Cardiac septum (tissue), 1 donor: ENCODE data around the gene CHADL. TPM values are rescaled to one million over a fixed set of nuclear protein-coding genes. Genes with fewer than 3 reads are reported as not detected.

Experiments
- DNase-seq: peaks from one replicate; pipeline ENCODE4 v3.0.0-alpha.2; 2020; ENCODE audit warnings: low spot score
- intact Hi-C: fragments of 100-400 bp; cut with DNase I; formaldehyde crosslinking; loops from one replicate; pipeline ENCODE4 v1.14.0; 2022
- long read RNA-seq: library from polyadenylated mRNA; unstranded; transcript quantifications from one replicate; pipeline ENCODE4 v2.0.0, GENCODE V29; 2021
- total RNA-seq: library from RNA; stranded (reverse); fragmentation: NEBNext Ultra II Directional; extraction: Animal tissue kit (Norgen Biotek cat#: 25700); gene quantifications from one replicate; pipeline ENCODE4 v1.2.1, GENCODE V29; 2021
- donor health status: DM: no; HTN: no; CAD: no.

The CHADL gene, protein sequence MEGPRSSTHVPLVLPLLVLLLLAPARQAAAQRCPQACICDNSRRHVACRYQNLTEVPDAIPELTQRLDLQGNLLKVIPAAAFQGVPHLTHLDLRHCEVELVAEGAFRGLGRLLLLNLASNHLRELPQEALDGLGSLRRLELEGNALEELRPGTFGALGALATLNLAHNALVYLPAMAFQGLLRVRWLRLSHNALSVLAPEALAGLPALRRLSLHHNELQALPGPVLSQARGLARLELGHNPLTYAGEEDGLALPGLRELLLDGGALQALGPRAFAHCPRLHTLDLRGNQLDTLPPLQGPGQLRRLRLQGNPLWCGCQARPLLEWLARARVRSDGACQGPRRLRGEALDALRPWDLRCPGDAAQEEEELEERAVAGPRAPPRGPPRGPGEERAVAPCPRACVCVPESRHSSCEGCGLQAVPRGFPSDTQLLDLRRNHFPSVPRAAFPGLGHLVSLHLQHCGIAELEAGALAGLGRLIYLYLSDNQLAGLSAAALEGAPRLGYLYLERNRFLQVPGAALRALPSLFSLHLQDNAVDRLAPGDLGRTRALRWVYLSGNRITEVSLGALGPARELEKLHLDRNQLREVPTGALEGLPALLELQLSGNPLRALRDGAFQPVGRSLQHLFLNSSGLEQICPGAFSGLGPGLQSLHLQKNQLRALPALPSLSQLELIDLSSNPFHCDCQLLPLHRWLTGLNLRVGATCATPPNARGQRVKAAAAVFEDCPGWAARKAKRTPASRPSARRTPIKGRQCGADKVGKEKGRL
- total RNA-seq, result 2.9 TPM
- long read RNA-seq, partial matches to known transcripts, result 15 of 19 reads
- long read RNA-seq, other reads (novel, unspliced or antisense), result 3 of 19 reads

DNA sequence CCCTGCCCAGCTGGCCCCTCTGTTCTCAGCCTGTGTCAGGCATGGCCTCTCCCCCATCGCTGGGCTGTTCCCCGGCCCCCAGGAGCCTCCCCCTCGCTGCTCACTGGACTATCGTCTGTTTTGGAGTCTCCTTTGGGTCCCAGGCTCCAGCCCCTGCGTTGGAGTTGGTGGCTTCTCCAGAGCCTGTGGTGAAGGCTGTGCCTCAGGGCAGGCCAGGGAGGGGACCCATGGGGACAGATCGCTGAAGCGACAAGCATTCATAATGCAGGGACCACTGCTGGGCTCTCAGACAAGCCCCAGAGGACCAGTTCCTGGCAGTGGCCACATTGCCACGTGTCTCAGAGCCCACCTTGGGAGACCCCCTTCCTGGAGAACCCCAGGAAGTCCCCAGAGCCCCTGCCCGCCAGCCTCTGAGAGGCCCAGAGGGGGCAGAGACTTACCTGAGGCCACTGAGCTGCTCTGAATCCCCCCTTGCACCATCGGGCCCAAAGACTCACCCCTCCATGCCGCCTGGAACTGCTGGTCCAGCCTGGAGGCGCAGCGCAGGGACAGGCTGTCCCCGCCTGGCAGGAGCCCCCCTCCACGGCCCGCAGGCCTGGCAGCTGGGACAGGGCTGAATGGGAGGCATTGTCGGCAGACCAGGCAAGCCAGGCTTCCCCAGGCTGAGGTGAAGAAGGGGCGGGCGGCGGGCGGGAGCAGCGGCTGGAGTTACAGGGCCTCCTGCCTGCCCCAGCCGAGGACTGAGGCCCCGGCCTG lies at the start of gene CHADL:
Gene CHADL (minus strand): TSS at position 555 of the 756 bp plus-strand sequence. CDS start 50 bp downstream, at position 505.
- intact Hi-C loops, result no loop called here
- DNase-seq, result no peak

DNA sequence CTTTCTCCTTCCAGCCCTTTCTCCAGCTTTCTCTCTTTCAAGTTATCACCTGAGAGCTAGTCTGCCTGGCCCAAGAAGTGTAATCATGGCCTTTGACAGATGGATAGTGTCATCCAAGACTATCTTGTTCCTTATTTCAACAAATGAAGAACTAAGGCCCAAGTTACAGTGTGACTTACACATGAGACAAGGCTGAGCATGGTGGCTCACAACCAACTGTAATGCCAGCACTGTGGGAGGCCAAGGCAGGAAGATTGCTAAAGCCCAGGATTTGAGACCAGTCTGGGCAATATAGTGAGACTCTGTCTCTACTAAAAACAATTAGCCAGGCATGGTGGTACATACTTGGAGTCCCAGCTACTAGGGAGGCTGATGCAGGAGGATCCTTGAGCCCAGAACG lies 48.9 kb upstream of the CHADL start:
- intact Hi-C loops, result loop anchor here (5.0 kb wide), 2 partner anchors 82 to 93 kb away; partner anchors contain the start of genes L3MBTL2 and TEF
- no peak for DNase-seq

DNA sequence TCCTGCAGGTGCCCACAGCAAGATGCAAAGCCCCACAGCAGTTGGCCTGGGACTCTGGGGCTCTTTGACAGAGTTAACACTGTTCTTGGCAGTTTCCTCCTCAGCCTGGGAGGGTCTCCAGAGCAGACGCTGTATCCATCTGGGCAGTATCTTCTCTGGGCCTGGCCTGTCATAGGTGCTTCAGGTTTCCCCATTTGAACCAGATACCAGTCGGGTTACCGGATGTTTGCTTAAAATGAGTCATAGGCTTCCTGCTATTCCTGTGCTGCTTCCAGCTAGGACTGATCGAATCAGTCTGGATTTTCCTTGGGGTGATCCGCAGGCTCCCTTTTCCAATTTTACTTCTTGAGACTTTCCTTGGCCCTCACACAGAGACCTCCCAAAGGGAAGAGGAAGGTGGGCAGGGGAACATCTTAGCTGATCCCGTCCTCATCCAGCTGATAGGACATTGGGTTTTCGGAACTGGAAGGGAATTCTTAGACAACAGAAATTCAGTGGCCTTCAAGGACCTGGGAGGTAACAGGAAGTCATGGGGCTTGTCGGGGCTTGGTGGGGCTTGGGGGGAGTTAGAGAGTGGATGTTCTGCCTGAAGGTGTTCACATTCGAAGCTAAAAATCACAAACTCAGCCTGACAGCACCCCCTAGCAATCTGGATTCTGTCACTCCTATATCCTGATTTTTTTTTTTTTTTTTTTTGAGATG lies 47.7 kb upstream of the CHADL start:
- intact Hi-C loops, result loop anchor here (5.0 kb wide), 2 partner anchors 81 to 94 kb away; partner anchors contain the start of genes L3MBTL2 and TEF

DNA sequence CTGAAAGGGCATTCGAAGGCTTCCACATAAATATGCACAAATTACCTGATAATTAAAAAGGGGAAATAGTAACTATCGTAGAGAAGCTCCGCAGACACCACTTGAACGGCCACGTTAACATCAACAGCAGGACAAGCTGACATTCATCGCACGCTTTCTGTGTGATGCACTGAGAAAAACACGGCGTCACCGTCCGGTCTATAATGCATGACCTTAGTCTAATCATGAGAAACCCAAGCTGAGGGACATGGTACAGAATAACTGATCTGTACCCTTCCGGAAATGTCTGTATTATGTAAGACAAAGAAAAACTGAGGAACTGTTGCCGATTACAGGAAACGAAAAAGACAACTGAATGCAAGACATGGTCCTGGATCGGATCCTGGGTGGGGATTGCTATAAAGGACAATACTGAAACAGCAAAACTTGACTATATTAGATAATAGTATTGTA lies 45.9 kb upstream of the CHADL start:
- DNase-seq, result no peak
- intact Hi-C loops, result loop anchor here (2.0 to 5.0 kb wide), 4 partner anchors 14 to 196 kb away; partner anchors contain the start of genes L3MBTL2, TEF and ZC3H7B

More for the DNA sequence above, 47.7 kb upstream of the CHADL start:
- no peak for DNase-seq

DNA sequence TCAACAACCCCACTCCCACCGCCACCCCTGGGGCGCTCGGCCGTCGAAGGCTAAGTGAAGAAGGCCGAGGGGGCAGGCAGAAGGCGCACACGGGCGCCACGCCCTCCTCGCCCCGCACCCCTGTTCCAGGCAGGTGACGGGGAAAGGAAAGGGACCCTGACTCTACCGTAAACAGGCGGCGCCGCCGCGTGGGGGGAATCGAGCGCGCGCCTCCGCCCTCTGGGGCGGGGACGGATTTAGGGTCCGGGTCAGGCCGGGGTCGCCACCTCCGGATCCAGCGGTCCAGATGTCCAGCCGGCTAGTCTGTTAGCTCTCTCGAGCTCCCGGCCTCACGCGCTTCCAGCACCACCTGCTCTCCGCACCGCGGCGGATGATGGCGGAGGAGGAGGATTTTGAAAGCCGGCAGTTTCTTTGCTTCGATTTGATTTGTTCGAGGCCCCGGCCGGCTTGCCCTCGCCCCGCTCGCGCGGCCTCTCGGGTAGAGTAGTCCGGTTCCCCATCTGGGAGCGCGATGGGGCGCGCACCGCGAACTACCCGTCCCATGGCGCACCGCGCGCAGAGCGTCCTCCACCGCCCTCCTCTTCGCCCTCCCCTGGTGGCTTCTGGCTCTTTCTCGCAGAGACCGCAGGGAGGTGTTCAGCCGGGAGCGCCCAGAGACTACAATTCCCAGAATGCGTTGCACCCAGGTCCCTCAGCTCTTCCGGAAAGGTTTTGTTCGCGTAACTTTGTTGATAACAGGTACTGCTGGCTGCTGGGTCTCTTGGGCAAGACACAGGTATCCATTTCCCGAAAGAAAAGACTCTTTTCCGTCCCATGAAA lies 45.3 kb upstream of the CHADL start, which contains the start of gene RANGAP1:
Gene RANGAP1 (minus strand): TSS at position 368 of the 819 bp plus-strand sequence. CDS start 5,143 bp downstream, outside the sequence.
- intact Hi-C loops, result loop anchor here (2.0 to 5.0 kb wide), 4 partner anchors 15 to 195 kb away; partner anchors contain the start of genes L3MBTL2, TEF and ZC3H7B
- peak; percentile 100 for DNase-seq

DNA sequence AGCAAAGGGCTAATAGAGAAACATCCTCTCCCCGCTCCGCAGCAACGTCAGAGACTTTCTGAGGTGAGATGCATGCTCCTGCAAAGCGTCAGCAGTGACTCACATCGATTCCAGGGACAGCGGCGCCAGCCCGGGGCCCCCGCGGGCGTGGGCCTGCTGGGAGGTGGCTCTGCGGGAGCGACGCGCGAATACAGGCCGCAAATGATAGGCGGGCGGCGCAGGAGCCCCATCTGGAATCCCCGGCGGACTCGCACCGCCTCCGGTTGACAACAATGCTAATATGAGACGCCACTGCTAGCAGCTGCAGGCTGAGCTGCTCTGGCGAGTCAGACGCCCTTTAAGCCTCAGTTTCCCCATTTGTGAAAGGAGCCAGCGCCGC lies 44.7 kb upstream of the CHADL start:
- DNase-seq, result peak; percentile 78
- intact Hi-C loops, result loop anchor here (5.0 kb wide), 2 partner anchors 78 to 97 kb away; partner anchors contain the start of genes L3MBTL2 and TEF

DNA sequence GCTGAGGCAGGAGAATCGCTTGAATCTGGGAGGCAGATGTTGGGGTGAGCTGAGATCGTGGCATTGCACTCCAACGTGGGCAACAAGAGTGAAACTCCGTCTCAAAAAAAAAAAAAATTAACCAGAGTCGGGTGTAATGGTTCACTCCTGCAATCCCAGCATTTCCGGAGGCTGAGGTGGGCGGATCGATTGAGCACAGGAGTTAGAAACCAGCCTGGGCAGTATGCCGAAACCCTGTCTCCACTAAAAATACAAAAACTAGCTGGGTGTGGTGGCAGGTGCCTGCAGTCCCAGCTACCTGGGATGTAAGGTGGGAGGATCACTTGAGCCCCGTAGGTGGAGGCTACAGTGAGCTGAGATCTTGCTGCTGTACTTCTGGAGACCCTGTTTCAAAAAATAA lies 43.7 kb upstream of the CHADL start:
- no peak for DNase-seq
- intact Hi-C loops, result no loop called here

DNA sequence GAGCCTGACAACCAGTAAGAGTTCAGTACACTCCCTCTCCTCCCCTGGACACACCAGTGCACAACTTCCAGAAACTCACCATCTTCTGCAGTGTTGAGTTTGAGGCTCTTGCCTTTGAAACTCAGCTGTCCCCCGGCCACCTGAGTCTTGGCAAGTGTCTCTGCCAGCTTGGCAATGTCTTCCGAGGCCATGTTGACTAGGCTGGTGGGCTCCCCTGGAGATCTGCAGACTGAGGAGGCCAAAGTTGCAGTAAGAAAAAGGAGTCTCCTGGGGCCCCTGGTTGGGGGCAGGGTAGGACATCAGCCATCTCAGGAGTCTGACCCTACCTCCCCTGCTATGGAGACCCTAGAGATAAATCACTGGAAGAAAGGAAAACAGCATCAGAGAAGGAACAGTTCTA lies 40.1 kb upstream of the CHADL start:
- no peak for DNase-seq
- intact Hi-C loops, result no loop called here

DNA sequence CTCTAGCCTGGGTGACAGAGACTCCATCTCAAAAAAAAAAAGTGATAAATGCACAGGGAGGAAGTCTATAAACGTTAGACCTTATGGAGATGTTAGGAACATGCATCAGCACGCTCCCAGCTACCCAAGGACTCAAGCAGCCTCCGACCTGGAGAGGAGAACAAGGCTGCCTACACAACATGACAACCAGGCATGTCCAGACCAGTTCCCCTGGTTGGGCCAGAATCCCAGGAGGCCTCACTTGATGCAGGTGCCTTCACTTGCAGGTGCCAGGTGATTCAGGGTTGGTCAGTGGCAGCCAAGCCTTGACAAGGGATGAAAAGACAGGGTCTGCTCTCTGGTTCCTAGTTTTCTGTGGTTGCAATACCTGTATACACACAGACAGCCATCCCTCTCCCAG lies 39.3 kb upstream of the CHADL start:
- intact Hi-C loops, result no loop called here
- DNase-seq, result no peak

DNA sequence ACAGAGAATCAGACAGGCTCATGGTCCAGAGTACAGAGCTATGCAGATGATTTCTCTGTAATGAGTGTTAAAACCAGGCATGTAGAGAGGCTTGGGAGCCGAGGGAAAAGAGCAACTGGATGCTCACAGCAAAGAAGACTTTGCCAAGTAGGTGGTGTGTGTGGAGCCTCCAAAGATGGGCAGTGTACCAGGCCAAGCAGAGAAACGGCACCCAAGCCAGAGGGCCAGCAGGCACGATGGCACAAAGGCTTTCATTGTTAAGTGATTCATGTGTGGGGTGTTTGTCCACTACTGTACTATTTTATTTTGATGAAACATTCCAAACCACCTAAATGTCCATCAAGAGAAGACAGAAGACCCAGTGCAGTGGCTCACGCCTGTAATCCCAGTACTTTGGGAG lies 34.1 kb upstream of the CHADL start:
- intact Hi-C loops, result no loop called here

DNA sequence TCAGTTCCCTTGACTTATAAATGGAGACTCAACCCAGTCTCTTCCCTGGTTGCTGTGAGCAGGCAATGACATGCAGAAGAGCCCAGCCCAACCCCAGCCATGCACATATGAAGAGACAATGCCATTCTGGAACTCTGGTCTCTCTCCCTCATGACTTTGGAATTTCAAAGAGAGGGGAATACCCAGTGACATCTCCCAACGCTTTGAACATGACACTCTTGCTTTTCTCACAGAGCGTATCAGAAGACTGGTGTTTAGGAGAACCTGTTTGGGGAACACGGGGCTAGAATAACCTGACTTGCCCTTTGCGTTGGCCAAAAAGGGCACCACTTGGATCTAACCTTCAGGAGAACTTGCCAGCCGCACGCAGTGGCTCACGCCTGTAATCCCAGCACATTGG lies 32.4 kb upstream of the CHADL start:
- intact Hi-C loops, result no loop called here
- DNase-seq, result no peak

More for the DNA sequence above, 34.1 kb upstream of the CHADL start:
- no peak for DNase-seq

DNA sequence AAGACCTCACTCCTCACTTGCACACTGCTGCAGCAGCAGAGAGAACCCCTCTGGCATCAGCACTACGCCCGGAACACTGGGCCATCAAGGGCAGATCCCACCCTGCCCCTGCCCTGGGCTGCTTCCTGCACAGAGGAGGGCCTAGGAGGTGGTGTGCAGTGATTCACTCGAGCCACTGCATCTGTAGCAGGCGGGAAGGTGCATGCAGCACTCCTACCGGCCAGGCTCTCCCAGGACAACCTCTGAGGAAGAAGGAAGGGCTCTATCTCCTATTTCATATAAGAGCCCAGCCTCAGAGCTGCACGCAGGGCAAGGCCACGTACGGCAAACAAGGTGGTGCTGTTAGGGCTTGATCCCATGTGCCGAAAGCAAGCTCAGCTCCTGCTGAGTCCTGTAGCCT lies 31.1 kb upstream of the CHADL start:
- intact Hi-C loops, result no loop called here
- DNase-seq, result no peak

DNA sequence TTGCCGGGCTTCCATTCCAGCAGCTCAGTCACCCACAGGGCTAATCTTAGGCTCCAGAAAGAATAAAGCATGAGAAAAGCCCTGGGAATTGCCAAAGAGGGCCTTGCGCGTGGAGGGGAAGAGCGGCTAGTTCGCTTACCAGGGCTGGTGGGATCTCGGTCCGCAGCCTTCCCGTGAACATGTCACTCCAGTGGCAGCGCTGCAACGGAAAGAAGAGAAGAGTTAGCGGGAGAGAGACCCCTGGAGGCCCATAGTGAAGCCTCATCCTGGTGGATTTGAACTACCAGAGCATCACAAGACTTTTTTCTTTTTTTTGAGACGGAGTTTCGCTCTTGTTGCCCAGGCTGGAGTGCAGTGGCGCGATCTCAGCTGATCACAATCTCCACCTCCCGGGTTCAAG lies 27.2 kb upstream of the CHADL start:
- DNase-seq, result no peak
- intact Hi-C loops, result no loop called here

DNA sequence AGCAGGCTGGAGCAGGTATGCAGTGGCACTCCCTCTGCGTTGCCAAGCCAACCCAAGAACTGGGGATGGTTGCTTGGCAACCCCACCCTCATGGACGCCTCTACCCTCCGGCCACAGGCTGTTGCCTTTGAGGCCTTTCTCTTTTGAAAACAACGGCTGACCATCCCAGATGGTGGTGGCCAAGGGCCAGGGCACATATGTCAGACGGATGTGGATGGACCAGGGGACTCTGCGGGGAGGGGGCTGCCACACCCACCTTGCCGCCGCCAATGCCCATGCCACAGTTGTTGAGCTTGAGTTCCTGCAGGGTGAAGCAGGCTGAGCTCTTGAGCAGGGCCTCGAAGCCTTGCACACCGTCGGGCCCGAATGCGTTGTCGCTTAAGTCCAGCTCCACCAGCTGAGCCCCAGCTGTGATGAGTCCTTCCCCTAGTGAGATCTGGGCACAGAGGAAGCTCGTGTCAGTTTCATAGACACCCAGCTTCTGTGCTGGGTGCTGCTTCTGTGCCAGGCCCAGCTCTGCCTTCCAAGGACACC lies 23.7 kb upstream of the CHADL start:
- intact Hi-C loops, result no loop called here

DNA sequence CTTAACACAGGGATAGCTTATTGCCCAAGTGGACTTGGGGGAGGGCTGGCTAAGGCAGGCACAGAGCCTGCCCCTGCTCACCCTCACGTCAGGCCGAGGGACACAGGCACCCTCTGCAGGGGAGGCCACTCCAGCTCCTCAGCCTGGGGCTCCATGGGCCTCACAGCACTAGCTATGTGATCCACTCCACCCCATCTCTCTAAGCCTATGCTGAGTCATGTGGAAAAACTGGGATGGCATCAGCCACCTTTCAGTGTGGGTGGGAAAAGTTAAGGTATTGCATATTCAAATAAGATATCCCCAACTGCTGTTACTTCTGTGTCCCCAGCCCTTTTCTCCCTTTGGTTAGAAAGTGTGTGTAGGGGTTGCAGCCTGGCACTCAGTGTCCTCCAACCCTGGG lies 23.0 kb upstream of the CHADL start:
- intact Hi-C loops, result no loop called here
- DNase-seq, result no peak

More for the DNA sequence above, 23.7 kb upstream of the CHADL start:
- DNase-seq, result no peak

DNA sequence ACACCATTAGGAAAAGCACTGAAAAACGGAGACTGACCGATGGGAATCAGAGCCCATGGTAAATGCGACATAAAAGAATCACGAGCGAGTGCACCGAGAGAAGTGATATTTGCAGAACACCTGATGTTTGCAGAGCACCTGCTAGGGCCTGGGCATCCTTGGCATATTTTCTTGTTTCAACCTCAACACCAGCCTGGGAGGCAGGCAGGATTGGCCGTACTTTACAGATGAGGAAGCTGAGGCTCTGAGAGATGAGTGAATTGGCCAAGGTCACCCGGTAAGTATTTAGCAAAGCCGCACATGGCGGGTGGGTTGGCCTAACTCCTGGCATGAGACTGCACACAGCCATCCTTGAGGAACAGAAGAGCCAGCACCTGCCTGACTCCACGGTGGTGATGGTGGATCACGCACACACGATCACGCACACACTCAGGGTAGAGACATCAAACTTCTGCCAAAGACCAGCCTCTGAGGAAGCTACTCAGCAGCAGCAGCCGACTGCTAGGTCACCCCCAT lies 21.6 kb upstream of the CHADL start:
- no peak for DNase-seq
- intact Hi-C loops, result no loop called here

DNA sequence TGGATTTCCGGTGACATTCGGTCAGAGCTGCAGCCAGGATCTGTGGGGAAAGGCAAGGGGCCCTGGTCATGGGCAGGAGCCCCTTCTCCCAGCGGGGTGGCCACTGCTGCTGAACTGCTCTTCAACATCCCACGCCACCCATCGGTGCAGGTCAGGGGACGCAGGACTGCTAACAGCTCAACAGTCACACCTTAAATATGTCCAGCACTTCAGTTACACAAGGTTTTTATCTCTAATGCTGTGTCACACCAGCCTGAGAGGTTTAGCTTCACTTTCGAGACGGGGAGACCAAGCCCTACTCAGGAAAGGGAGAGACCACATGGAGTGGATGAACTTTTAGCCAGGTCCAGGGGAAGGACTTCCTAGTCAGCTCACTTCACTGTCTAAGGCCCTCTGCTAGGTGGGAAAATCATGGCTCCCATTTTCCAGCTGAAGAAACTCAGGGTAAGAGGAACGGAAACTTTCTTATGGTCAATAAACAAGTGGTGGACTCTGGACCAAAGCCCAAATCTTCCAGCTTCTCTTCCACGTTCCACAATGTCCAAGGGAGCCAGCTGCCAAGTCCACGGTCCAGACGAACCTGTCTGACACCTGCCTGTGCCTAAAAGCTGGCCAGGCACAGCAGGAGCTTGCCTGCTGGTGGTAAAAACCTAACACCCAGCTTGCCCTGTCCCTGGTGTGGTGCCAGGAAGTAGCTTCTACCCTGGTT lies 21.0 kb upstream of the CHADL start:
- DNase-seq, result no peak
- intact Hi-C loops, result no loop called here
